ENCODE results near the gene FAM117B.
"Not testable (repeated sequence)": the region's sequence is repeated elsewhere in the genome, so short reads cannot be mapped to it uniquely, and the experiment has no call there.

FAM117B gene

GRCh38 chr2:202774104-202774503 is 139.3 kb downstream of the FAM117B start:
- Mint-ChIP-seq H3K4me3 (no peak overlapping the region), H3K36me3 (peaks cover 32% of the 10 kb centered on the region), H3K27me3 (no peaks in the 10 kb centered on the region), H3K9me3 (no peaks in the 10 kb centered on the region), H3K27ac (no peak overlapping the region), H3K4me1 (no peaks in the 10 kb centered on the region)
- no peak for ATAC-seq

GRCh38 chr2:202778217-202778616 is 143.4 kb downstream of the FAM117B start:
- H3K27ac Mint-ChIP-seq: no peak overlapping the region
- no peak overlapping the region for H3K4me3 Mint-ChIP-seq
- peaks cover 5% of the 10 kb centered on the region for H3K4me1 Mint-ChIP-seq
- H3K36me3 Mint-ChIP-seq: peaks cover 51% of the 10 kb centered on the region
- H3K27me3 Mint-ChIP-seq: no peaks in the 10 kb centered on the region
- no peak for ATAC-seq
- H3K9me3 Mint-ChIP-seq: no peaks in the 10 kb centered on the region

- Mint-ChIP-seq H3K36me3 (peaks cover 44% of the 10 kb centered on the region), H3K9me3 (no peaks in the 10 kb centered on the region), H3K27me3 (no peaks in the 10 kb centered on the region), H3K4me1 (peaks cover 5% of the 10 kb centered on the region), H3K4me3 (no peak overlapping the region), H3K27ac (no peak overlapping the region)
- ATAC-seq: peak; percentile 78
These were observed 145.8 kb downstream of the FAM117B start for GRCh38 chr2:202780514-202781021.

- no peak overlapping the region for H3K27ac Mint-ChIP-seq
- H3K4me3 Mint-ChIP-seq: no peak overlapping the region
- peaks cover 5% of the 10 kb centered on the region for H3K4me1 Mint-ChIP-seq
- ATAC-seq: no peak
- H3K36me3 Mint-ChIP-seq: peaks cover 56% of the 10 kb centered on the region
- no peaks in the 10 kb centered on the region for H3K27me3 Mint-ChIP-seq
- H3K9me3 Mint-ChIP-seq: no peaks in the 10 kb centered on the region
These were observed 148.3 kb downstream of the FAM117B start for GRCh38 chr2:202782940-202783558.

GRCh38 chr2:202786842-202787241 is 152.1 kb downstream of the FAM117B start:
- H3K27ac Mint-ChIP-seq: peak overlapping the region; percentile 12
- H3K9me3 Mint-ChIP-seq: no peaks in the 10 kb centered on the region
- no peaks in the 10 kb centered on the region for H3K27me3 Mint-ChIP-seq
- no peak for ATAC-seq
- peaks cover 55% of the 10 kb centered on the region for H3K36me3 Mint-ChIP-seq
- H3K4me3 Mint-ChIP-seq: no peak overlapping the region
- no peaks in the 10 kb centered on the region for H3K4me1 Mint-ChIP-seq

- Mint-ChIP-seq H3K36me3 (peaks cover 35% of the 10 kb centered on the region), H3K4me1 (no peaks in the 10 kb centered on the region), H3K9me3 (no peaks in the 10 kb centered on the region), H3K27ac (no peak overlapping the region), H3K4me3 (no peak overlapping the region), H3K27me3 (no peaks in the 10 kb centered on the region)
- ATAC-seq: no peak
These were observed 155.9 kb downstream of the FAM117B start for GRCh38 chr2:202790676-202791075.

- no peaks in the 10 kb centered on the region for H3K27me3 Mint-ChIP-seq
- H3K9me3 Mint-ChIP-seq: peaks cover 3% of the 10 kb centered on the region
- H3K36me3 Mint-ChIP-seq: peaks cover 54% of the 10 kb centered on the region
- no peak for ATAC-seq
- H3K4me1 Mint-ChIP-seq: no peaks in the 10 kb centered on the region
- H3K27ac Mint-ChIP-seq: no peak overlapping the region
- no peak overlapping the region for H3K4me3 Mint-ChIP-seq
These were observed 163.2 kb downstream of the FAM117B start for GRCh38 chr2:202797944-202798343.

GRCh38 chr2:202805911-202806310 is 171.1 kb downstream of the FAM117B start:
- not testable (repeated sequence) for H3K9me3 Mint-ChIP-seq, H3K4me3 Mint-ChIP-seq, H3K4me1 Mint-ChIP-seq, ATAC-seq, H3K27me3 Mint-ChIP-seq, H3K27ac Mint-ChIP-seq
- H3K36me3 Mint-ChIP-seq: peaks cover 75% of the 10 kb centered on the region

- H3K4me3 Mint-ChIP-seq, H3K4me1 Mint-ChIP-seq, H3K27me3 Mint-ChIP-seq, H3K27ac Mint-ChIP-seq, H3K9me3 Mint-ChIP-seq, ATAC-seq: not testable (repeated sequence)
- H3K36me3 Mint-ChIP-seq: peaks cover 68% of the 10 kb centered on the region
These were observed 172.8 kb downstream of the FAM117B start for GRCh38 chr2:202807431-202808138.

GRCh38 chr2:202808754-202809153 is 174.0 kb downstream of the FAM117B start:
- Mint-ChIP-seq H3K4me1 (no peaks in the 10 kb centered on the region), H3K4me3 (no peak overlapping the region), H3K36me3 (peaks cover 64% of the 10 kb centered on the region), H3K27me3 (no peaks in the 10 kb centered on the region), H3K9me3 (peaks cover 7% of the 10 kb centered on the region), H3K27ac (no peak overlapping the region)
- no peak for ATAC-seq

- Mint-ChIP-seq H3K36me3 (peaks cover 46% of the 10 kb centered on the region), H3K4me3 (no peak overlapping the region), H3K4me1 (no peaks in the 10 kb centered on the region), H3K9me3 (peaks cover 13% of the 10 kb centered on the region), H3K27me3 (no peaks in the 10 kb centered on the region), H3K27ac (no peak overlapping the region)
- ATAC-seq: no peak
These were observed 178.6 kb downstream of the FAM117B start for GRCh38 chr2:202813387-202813786.

- ATAC-seq: no peak
- Mint-ChIP-seq H3K4me1 (no peaks in the 10 kb centered on the region), H3K4me3 (no peak overlapping the region), H3K27me3 (no peaks in the 10 kb centered on the region), H3K27ac (no peak overlapping the region), H3K9me3 (peaks cover 11% of the 10 kb centered on the region), H3K36me3 (peaks cover 38% of the 10 kb centered on the region)
These were observed 179.5 kb downstream of the FAM117B start for GRCh38 chr2:202814226-202814625.

GRCh38 chr2:202815548-202816360 is 181.0 kb downstream of the FAM117B start:
- Mint-ChIP-seq H3K4me3 (no peak overlapping the region), H3K27me3 (no peaks in the 10 kb centered on the region), H3K9me3 (peaks cover 9% of the 10 kb centered on the region), H3K4me1 (no peaks in the 10 kb centered on the region), H3K36me3 (peaks cover 24% of the 10 kb centered on the region), H3K27ac (no peak overlapping the region)
- ATAC-seq: no peak

GRCh38 chr2:202817771-202818170 is 183.0 kb downstream of the FAM117B start:
- peaks cover 13% of the 10 kb centered on the region for H3K36me3 Mint-ChIP-seq
- peaks cover 6% of the 10 kb centered on the region for H3K9me3 Mint-ChIP-seq
- H3K4me3 Mint-ChIP-seq: no peak overlapping the region
- H3K4me1 Mint-ChIP-seq: no peaks in the 10 kb centered on the region
- H3K27me3 Mint-ChIP-seq: no peaks in the 10 kb centered on the region
- H3K27ac Mint-ChIP-seq: no peak overlapping the region
- no peak for ATAC-seq

- Mint-ChIP-seq H3K27ac (no peak overlapping the region), H3K4me1 (no peaks in the 10 kb centered on the region), H3K36me3 (peaks cover 13% of the 10 kb centered on the region), H3K4me3 (no peak overlapping the region), H3K9me3 (peaks cover 6% of the 10 kb centered on the region), H3K27me3 (no peaks in the 10 kb centered on the region)
- no peak for ATAC-seq
These were observed 183.6 kb downstream of the FAM117B start for GRCh38 chr2:202818321-202818720.
